Raji (cell line): ENCODE results near the gene CRAMP1.

Source experiments
- POLR2A ChIP-seq: IDR thresholded peaks from 2 replicates; pipeline ENCODE4 v1.6.1; 2011; ENCODE audit warnings: low read depth, low read length, control low read depth; ENCODE audit not compliant: insufficient read depth

CRAMP1 gene

GRCh38 chr16:1656808-1657617 lies 44.9 kb downstream of the CRAMP1 start:
- no peak for TF ChIP-seq POLR2A

- TF ChIP-seq POLR2A = no peak
These were observed 45.7 kb downstream of the CRAMP1 start for GRCh38 chr16:1657841-1658240.

GRCh38 chr16:1659031-1659430 lies 46.9 kb downstream of the CRAMP1 start:
- no peak for TF ChIP-seq POLR2A

GRCh38 chr16:1661826-1662225 lies 49.7 kb downstream of the CRAMP1 start:
- TF ChIP-seq POLR2A = no peak

- TF ChIP-seq POLR2A = no peak
These were observed 50.4 kb downstream of the CRAMP1 start for GRCh38 chr16:1662543-1662942.

- TF ChIP-seq POLR2A = no peak
These were observed 53.7 kb downstream of the CRAMP1 start for GRCh38 chr16:1665829-1666228.

GRCh38 chr16:1666316-1666715 lies 54.2 kb downstream of the CRAMP1 start:
- TF ChIP-seq POLR2A = no peak

GRCh38 chr16:1667271-1667670 lies 55.1 kb downstream of the CRAMP1 start:
- TF ChIP-seq POLR2A = no peak

- no peak for TF ChIP-seq POLR2A
These were observed 55.8 kb downstream of the CRAMP1 start for GRCh38 chr16:1667916-1668315.

- no peak for TF ChIP-seq POLR2A
These were observed 56.6 kb downstream of the CRAMP1 start for GRCh38 chr16:1668612-1669319.

GRCh38 chr16:1669698-1670097 lies 57.5 kb downstream of the CRAMP1 start:
- no peak for TF ChIP-seq POLR2A

GRCh38 chr16:1670371-1670770 lies 58.2 kb downstream of the CRAMP1 start:
- TF ChIP-seq POLR2A = no peak

GRCh38 chr16:1670866-1671265 lies 58.7 kb downstream of the CRAMP1 start:
- TF ChIP-seq POLR2A = no peak

GRCh38 chr16:1673424-1674151 lies 61.4 kb downstream of the CRAMP1 start:
- no peak for TF ChIP-seq POLR2A

GRCh38 chr16:1674306-1674705 lies 62.1 kb downstream of the CRAMP1 start:
- TF ChIP-seq POLR2A = no peak
